LNCAP (cell line): ENCODE results near the gene KLHL22.

Experiments used
- TF ChIP-seq, protein P1 (sequence below): fragments of 450-650 bp; IDR thresholded peaks from 2 replicates; pipeline ENCODE4 v1.5.1; 2017; ENCODE audit warnings: mild to moderate bottlenecking

KLHL22 gene

DNA sequence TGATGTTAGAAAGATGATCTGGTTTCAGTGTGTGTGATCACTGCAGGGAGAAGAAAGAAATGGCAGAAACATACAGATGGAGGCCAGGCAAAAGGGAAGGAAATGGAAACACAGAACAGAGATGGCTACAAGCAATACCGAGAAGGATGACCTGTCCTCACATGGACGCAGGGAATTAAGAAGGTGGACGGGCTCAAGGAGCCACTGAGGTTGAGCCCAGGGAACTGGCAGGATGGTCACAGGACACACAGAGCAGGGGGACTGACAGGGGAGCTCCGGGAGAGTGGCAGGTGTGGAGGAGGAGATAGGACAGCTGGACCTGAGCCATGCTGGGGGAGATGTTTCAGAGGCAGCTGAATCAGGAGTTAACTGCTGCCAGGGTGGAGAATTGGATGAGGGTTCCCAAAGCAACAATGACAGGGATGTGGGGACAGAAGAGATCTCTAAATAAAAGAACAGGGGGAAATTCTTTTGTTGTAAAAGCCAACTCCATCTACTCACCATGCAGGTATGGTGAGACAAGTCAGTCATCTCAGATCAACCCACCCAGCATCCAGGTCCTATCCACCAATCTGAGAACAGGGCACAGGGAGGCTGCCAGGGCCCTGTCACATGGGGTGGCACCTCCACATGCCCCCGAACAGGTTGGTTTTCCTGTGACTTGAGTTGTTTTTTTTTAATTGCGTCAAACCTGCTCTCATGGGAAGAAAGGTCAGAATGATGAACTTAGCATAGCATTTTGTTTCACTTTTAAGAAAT is 26.3 kb downstream of the KLHL22 start:
- TF ChIP-seq, protein P1, sequence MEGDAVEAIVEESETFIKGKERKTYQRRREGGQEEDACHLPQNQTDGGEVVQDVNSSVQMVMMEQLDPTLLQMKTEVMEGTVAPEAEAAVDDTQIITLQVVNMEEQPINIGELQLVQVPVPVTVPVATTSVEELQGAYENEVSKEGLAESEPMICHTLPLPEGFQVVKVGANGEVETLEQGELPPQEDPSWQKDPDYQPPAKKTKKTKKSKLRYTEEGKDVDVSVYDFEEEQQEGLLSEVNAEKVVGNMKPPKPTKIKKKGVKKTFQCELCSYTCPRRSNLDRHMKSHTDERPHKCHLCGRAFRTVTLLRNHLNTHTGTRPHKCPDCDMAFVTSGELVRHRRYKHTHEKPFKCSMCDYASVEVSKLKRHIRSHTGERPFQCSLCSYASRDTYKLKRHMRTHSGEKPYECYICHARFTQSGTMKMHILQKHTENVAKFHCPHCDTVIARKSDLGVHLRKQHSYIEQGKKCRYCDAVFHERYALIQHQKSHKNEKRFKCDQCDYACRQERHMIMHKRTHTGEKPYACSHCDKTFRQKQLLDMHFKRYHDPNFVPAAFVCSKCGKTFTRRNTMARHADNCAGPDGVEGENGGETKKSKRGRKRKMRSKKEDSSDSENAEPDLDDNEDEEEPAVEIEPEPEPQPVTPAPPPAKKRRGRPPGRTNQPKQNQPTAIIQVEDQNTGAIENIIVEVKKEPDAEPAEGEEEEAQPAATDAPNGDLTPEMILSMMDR, result no peak

DNA sequence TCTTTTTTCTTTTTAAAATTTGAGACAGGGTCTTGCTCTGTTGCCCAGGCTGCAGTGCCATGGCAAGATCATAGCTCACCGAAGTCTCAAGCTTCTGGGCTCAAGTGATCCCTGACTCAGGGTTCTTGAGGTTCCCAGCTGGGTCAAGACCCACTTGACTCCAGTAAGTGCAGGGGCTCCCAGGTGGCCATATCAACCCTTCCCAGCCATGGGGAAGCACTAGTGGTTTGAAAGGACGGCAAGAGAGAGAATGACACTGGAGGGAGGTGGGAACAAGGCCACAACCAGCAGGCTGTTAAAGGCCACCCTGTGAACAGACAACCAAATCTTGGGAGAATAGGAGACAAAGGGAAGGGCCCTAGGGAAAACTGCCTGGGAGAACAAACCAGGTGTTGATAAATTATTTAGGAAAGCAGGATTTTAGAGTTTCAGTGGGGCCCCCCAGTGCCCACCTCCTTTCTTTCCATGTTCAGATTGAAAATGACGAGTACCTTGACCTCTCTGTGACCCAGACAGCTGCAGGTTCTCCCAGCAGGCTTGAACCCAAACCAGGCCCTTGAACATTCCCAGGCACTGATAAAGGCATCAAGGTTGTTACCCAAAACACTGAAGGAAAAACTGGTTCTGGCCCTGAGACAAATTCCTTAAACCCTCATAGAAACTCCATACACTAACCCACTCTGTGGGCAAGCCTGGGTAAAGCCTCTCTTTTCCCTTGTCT is 28.8 kb downstream of the KLHL22 start:
- TF ChIP-seq, protein P1, result no peak

DNA sequence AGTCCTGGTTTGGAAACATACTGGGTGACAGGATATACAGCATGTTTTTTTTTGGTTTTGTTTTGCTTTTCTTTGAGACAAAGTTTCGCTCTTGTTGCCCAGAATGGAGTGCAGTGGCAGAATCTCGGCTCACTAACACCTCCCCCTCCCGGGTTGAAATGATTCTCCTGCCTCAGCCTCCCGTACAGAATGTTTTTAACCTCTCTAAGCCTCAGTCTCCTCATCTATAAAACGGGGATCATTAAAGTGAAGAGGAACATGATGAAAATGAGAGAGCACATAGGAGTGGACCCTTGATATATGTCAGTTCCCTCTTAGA is 29.9 kb downstream of the KLHL22 start:
- TF ChIP-seq, protein P1, result no peak

DNA sequence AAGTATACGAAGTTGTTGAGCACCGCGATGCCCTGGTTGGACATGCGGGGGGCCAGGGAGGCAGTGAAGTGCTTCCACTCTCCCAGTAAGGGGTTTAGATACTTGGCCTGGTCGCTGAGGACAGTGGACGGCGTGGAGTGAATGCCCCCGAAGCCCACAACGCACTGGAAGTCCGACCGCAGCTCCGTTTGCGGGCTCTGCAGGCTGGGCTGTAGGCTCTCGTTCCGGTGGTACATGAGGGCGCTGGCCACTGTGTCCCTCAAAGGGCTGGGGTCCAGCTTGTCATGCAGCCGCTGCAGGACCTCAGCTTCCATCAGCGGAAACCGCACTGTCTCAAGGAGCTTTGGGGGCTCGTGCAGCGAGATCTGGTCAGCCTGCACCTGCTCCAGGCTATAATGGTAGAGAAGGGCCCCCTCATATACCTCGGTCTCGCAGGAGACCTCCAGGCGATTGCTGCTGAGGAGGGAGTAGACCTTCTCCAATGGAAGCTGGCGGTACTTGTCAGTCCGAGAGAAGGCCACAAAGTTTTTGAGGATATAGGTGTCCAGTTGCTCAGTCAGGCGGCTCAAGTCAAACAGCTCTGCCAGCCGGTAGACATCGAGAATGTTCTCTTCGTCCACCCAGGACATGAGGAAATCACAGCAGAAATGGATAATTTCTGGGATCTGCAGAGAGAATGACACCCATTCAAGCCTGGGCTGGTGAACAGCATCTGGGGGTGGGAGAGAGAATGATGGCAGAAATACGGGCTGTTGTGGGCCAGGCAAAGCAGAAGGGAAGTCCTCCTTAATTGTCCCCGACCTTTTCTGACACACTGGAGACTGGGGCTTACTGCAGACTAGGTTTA is 30.5 kb downstream of the KLHL22 start:
- TF ChIP-seq, protein P1, result no peak

DNA sequence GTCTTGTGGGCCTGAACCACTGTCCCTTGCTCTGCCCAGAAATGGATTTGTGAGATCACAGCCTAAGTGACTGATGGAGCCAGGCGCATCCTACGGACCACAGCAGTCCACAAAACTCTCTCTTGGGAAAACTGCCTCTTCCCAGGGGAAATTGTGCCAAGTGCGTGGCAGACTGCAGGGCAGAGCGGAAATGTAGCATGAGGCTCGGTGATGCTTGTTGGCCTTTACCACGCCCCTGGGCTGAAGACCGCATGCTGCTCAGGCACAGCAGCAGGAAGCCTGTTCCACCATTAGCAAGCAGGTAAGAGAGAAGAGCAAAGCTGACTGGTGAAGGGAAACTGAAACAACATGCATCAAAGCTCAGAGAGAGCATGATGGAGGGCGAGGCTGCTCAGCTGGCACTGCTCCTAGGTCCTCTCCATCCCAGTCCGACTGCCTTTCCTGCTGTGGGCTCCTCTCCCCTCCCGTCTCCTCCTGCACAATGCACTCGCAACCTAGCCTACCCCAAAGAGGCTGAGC is 31.4 kb downstream of the KLHL22 start:
- TF ChIP-seq, protein P1, result no peak

DNA sequence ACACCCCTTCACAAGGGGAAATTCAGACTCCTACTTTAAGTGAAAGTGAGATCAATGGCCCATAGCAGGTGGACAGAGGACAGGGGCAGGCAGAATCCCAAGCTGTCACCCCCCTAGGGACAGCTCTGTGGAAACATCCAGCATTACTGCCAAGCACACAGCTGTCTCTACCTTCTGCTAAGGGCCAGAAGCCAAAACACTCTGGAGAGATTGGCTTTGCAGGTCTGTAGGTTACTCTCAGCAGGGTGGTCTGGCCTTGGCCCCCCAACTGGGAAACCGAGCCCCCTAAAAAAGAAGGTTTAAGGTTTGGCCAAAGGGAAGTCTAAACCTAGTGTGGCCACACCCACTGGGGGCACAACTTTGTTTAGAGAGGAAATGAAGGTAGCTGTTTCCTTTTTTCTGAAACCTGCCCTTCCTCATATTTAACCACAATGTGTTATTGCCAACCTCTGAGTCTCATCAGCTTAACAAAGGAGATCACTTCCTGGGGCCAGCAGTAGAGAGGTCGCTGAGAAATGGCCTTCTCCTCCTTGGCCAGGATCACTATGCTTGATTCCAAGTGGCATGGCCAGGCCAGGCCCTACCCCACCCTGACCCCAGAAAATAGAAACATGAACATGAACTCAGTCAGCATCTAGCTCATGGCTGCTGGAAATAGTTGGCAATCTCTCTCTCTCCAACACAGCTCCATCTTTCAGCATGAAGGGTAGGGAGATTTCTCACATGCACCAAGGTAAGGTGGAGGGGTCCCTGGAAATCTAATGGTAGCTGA is 32.1 kb downstream of the KLHL22 start:
- TF ChIP-seq, protein P1, result no peak

DNA sequence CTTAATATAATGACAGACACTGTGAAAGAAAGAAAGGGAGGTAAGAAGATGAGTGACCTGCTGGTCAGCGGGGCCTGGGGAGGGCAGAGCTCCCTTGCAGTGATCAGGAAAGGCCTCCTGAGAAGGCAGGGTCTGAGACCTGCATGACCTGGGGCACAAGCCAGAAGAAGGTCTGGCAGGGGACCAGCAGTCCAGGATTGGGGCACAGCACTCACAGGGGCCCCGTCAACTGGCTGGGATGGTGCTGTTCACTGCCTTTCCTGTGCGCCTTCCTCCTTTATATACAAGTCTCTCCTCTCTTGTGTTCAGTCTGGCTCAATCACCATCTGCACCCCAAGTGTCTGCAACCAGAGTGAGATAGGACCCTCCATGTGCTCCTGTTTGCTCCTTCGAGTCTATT is 35.7 kb downstream of the KLHL22 start:
- TF ChIP-seq, protein P1, result no peak
